HepG2 (cell line): ENCODE results near the gene SLC6A8. TPM values are rescaled to one million over a fixed set of nuclear protein-coding genes. Genes with fewer than 3 reads are reported as not detected.
A peak's percentile ranks its signal among the peaks of the same experiment; 100 is the strongest.

ENCODE experiments used
- ATRX ChIP-seq: sonication (generic); formaldehyde crosslinking; IDR thresholded peaks from 2 replicates; pipeline ENCODE4 v1.4.0; 2020; ENCODE audit warnings: missing genetic modification reagents, borderline replicate concordance
- CHCHD3 ChIP-seq: sonication (generic); formaldehyde crosslinking; IDR thresholded peaks from 2 replicates; pipeline ENCODE4 v1.8.0; 2022; ENCODE audit warnings: mild to moderate bottlenecking, missing genetic modification reagents, moderate library complexity
- FIP1L1 ChIP-seq: fragments of 200-400 bp; formaldehyde crosslinking; IDR thresholded peaks from 2 replicates; pipeline ENCODE4 v1.6.1; 2018; ENCODE audit warnings: low read depth, mild to moderate bottlenecking, low read length, moderate library complexity, borderline replicate concordance; ENCODE audit not compliant: insufficient read depth
- FOXK2 ChIP-seq: fragments of 450-650 bp; IDR thresholded peaks from 2 replicates; pipeline ENCODE4 v1.6.1; 2016
- HNF4G ChIP-seq, 2 experiments: sonication (generic) in 1 of 2; formaldehyde crosslinking in 1 of 2; IDR thresholded peaks; 2 replicates each; pipeline versions ENCODE4 v1.4.0 to v1.6.1; 2011 to 2020; ENCODE audit warnings: borderline replicate concordance in 2 of 2, low read depth in 2 of 2, mild to moderate bottlenecking in 2 of 2, low read length in 1 of 2, missing genetic modification reagents in 1 of 2, moderate library complexity in 1 of 2
- HNRNPK ChIP-seq: fragments of 200-400 bp; formaldehyde crosslinking; IDR thresholded peaks from 2 replicates; pipeline ENCODE4 v1.6.1; 2018; ENCODE audit warnings: low read length, low read depth, moderate library complexity, mild to moderate bottlenecking; ENCODE audit not compliant: poor library complexity, severe bottlenecking
- HOXA3 ChIP-seq: sonication (generic); formaldehyde crosslinking; IDR thresholded peaks from 2 replicates; pipeline ENCODE4 v1.5.0; 2020; ENCODE audit warnings: missing genetic modification reagents
- JARID2 ChIP-seq: sonication (generic); formaldehyde crosslinking; IDR thresholded peaks from 2 replicates; pipeline ENCODE4 v1.8.1; 2023; ENCODE audit warnings: missing genetic modification reagents, inconsistent platforms; ENCODE audit not compliant: insufficient replicate concordance
- KDM3A ChIP-seq: IDR thresholded peaks from 2 replicates; pipeline ENCODE4 v1.6.1; 2018; ENCODE audit warnings: low read depth, missing compliant biosample characterization
- KDM5B ChIP-seq: sonication (generic); formaldehyde crosslinking; IDR thresholded peaks from 2 replicates; pipeline ENCODE4 v1.4.0; 2020; ENCODE audit warnings: missing genetic modification reagents, mild to moderate bottlenecking, borderline replicate concordance
- MED13 ChIP-seq: sonication (generic); formaldehyde crosslinking; IDR thresholded peaks from 2 replicates; pipeline ENCODE4 v1.5.0; 2020; ENCODE audit warnings: missing genetic modification reagents
- MXD4 ChIP-seq: IDR thresholded peaks from 2 replicates; pipeline ENCODE4 v1.6.1; 2016; ENCODE audit warnings: mild to moderate bottlenecking, missing biosample characterization, missing genetic modification reagents
- NFE2L2 ChIP-seq: fragments of 150-350 bp; IDR thresholded peaks from 2 replicates; pipeline ENCODE4 v1.6.1; 2014; ENCODE audit warnings: low read length
- REL ChIP-seq: sonication (generic); formaldehyde crosslinking; conservative IDR thresholded peaks from 2 replicates; pipeline ENCODE4 v1.8.0; 2022; ENCODE audit warnings: mild to moderate bottlenecking, missing genetic modification reagents, moderate library complexity
- SOX5 ChIP-seq: IDR thresholded peaks from 2 replicates; pipeline ENCODE4 v1.6.1; 2016; ENCODE audit warnings: borderline replicate concordance
- TFAP4 ChIP-seq: sonication (generic); IDR thresholded peaks from 2 replicates; pipeline ENCODE4 v1.6.1; 2016; ENCODE audit warnings: low read depth, borderline replicate concordance
- WIZ ChIP-seq: sonication (generic); formaldehyde crosslinking; IDR thresholded peaks from 2 replicates; pipeline ENCODE4 v1.5.1; 2020; ENCODE audit warnings: mild to moderate bottlenecking, missing genetic modification reagents
- ZFP37 ChIP-seq: sonication (generic); formaldehyde crosslinking; IDR thresholded peaks from 2 replicates; pipeline ENCODE4 v1.4.0; 2020; ENCODE audit warnings: missing genetic modification reagents, borderline replicate concordance
- ZNF101 ChIP-seq: sonication (generic); formaldehyde crosslinking; IDR thresholded peaks from 2 replicates; pipeline ENCODE4 v1.4.0; 2020; ENCODE audit warnings: mild to moderate bottlenecking, low read depth, missing genetic modification reagents, borderline replicate concordance
- ZNF331 ChIP-seq: sonication (generic); formaldehyde crosslinking; IDR thresholded peaks from 2 replicates; pipeline ENCODE4 v1.4.0; 2020; ENCODE audit warnings: missing genetic modification reagents
- ZNF891 ChIP-seq: sonication (generic); formaldehyde crosslinking; IDR thresholded peaks from 2 replicates; pipeline ENCODE4 v1.5.0; 2020; ENCODE audit warnings: mild to moderate bottlenecking, missing genetic modification reagents
- polyA plus RNA-seq, 8 experiments: library from polyadenylated mRNA; depleted of rRNA in 3 of 8; stranded (reverse) in 7 of 8; unstranded in 1 of 8; fragments of >200 nt; fragmentation: Illumina TruSeq in 4 of 8; extraction: Trizol in 4 of 8; gene quantifications; 2 replicates each; pipeline versions ENCODE4 v1.2.1 to v1.2.3, GENCODE V29; 2011 to 2016; ENCODE audit warnings: low read depth in 4 of 8, missing spikeins in 1 of 8, mixed read lengths in 1 of 8; ENCODE audit not compliant: insufficient read depth in 1 of 8
- total RNA-seq, 5 experiments: library from RNA; depleted of rRNA; stranded (reverse); fragments of >200 nt; fragmentation: Illumina TruSeq; extraction: Trizol; gene quantifications; 2 replicates each; pipeline ENCODE4 v1.2.3, GENCODE V29; 2016; ENCODE audit warnings: low read depth in 1 of 5
- TF ChIP-seq, protein P1 (sequence below): sonication (generic); formaldehyde crosslinking; IDR thresholded peaks from 2 replicates; pipeline ENCODE4 v1.5.1; 2020; ENCODE audit warnings: mild to moderate bottlenecking, missing genetic modification reagents, borderline replicate concordance
- TF ChIP-seq, protein P2 (sequence below): sonication (generic); formaldehyde crosslinking; conservative IDR thresholded peaks from 2 replicates; pipeline ENCODE4 v1.4.0; 2020; ENCODE audit warnings: missing genetic modification reagents
- TF ChIP-seq, protein P3 (sequence below): IDR thresholded peaks from 2 replicates; pipeline ENCODE4 v1.6.1; 2016; ENCODE audit warnings: low read depth, borderline replicate concordance

Gene SLC6A8
- total and polyA plus RNA-seq, 2 of the 13 experiments (the other 11 are each of a cell fraction or from before 2014, with no cell fraction given): 13.9 to 176 TPM

- peak; percentile 28; the same call in 1 of the 2 replicates for TF ChIP-seq SOX5 (CRISPR knock-in tag)
- TF ChIP-seq, protein P1, sequence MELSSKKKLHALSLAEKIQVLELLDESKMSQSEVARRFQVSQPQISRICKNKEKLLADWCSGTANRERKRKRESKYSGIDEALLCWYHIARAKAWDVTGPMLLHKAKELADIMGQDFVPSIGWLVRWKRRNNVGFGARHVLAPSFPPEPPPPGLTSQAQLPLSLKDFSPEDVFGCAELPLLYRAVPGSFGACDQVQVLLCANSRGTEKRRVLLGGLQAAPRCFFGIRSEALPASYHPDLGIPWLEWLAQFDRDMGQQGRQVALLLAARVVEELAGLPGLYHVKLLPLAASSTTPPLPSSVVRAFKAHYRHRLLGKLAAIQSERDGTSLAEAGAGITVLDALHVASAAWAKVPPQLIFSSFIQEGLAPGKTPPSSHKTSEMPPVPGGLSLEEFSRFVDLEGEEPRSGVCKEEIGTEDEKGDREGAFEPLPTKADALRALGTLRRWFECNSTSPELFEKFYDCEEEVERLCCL (CRISPR knock-in tag): no peak
- TF ChIP-seq, protein P2, sequence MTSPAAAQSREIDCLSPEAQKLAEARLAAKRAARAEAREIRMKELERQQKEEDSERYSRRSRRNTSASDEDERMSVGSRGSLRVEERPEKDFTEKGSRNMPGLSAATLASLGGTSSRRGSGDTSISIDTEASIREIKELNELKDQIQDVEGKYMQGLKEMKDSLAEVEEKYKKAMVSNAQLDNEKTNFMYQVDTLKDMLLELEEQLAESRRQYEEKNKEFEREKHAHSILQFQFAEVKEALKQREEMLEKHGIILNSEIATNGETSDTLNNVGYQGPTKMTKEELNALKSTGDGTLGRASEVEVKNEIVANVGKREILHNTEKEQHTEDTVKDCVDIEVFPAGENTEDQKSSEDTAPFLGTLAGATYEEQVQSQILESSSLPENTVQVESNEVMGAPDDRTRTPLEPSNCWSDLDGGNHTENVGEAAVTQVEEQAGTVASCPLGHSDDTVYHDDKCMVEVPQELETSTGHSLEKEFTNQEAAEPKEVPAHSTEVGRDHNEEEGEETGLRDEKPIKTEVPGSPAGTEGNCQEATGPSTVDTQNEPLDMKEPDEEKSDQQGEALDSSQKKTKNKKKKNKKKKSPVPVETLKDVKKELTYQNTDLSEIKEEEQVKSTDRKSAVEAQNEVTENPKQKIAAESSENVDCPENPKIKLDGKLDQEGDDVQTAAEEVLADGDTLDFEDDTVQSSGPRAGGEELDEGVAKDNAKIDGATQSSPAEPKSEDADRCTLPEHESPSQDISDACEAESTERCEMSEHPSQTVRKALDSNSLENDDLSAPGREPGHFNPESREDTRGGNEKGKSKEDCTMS (CRISPR knock-in tag): no peak
- TF ChIP-seq KDM3A (CRISPR knock-in tag): no peak
- TF ChIP-seq ZNF331 (CRISPR knock-in tag): no peak
- no peak for TF ChIP-seq HNF4G (IDR thresholded peaks at IDR 0.05; ENCODE audit: borderline replicate concordance, low read depth, low read length)
- 0 out of 2 replicates have a peak, but pooled peaks have one; percentile 19 for TF ChIP-seq HNF4G (CRISPR knock-in tag; IDR thresholded peaks at IDR 0.05; ENCODE audit: borderline replicate concordance, low read depth)
- TF ChIP-seq ZNF891 (CRISPR knock-in tag): 0 out of 2 replicates have a peak, but pooled peaks have one; percentile 22
- TF ChIP-seq JARID2: no peak
- peak; percentile 35; the same call in 1 of the 2 replicates for TF ChIP-seq MXD4 (CRISPR knock-in tag)
- no peak for TF ChIP-seq HNRNPK
- no peak for TF ChIP-seq FOXK2
- TF ChIP-seq MED13 (CRISPR knock-in tag): no peak
- TF ChIP-seq KDM5B (CRISPR knock-in tag): 0 out of 2 replicates have a peak, but pooled peaks have one; percentile 24
- TF ChIP-seq ATRX (CRISPR knock-in tag): no peak
- TF ChIP-seq, protein P3, sequence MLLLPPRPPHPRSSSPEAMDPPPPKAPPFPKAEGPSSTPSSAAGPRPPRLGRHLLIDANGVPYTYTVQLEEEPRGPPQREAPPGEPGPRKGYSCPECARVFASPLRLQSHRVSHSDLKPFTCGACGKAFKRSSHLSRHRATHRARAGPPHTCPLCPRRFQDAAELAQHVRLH (CRISPR knock-in tag): peak; percentile 73; the same call in 1 of the 2 replicates
- TF ChIP-seq WIZ (CRISPR knock-in tag): no peak
- peak; percentile 24; the same call in 1 of the 2 replicates for TF ChIP-seq TFAP4
- TF ChIP-seq NFE2L2: no peak
- no peak for TF ChIP-seq ZNF101 (CRISPR knock-in tag)
- no peak for TF ChIP-seq ZFP37 (CRISPR knock-in tag)
- TF ChIP-seq REL (CRISPR knock-in tag): no peak
- TF ChIP-seq CHCHD3 (CRISPR knock-in tag): no peak
- no peak for TF ChIP-seq FIP1L1
- TF ChIP-seq HOXA3 (CRISPR knock-in tag): no peak; the same call in 1 of the 2 replicates
These were observed 35.9 kb downstream of the SLC6A8 start (continued) for GRCh38 chrX:153723351-153724251.
